NCI-H1694 treated with DMSO at 0.1 percent for 48 hours (cell line): ENCODE measurements around the gene GAL3ST3.
"Not testable (repeated sequence)": the region's sequence is repeated elsewhere in the genome, so short reads cannot be mapped to it uniquely, and the experiment has no call there.

Experiments used
- DNase-seq: peaks from one replicate; lab custom pipeline; 2025; lab: John Stamatoyannopoulos, UW

Gene GAL3ST3

GRCh38 chr11:66012946-66013761, 35.8 kb downstream of the GAL3ST3 start:
- no peak for DNase-seq

DNA sequence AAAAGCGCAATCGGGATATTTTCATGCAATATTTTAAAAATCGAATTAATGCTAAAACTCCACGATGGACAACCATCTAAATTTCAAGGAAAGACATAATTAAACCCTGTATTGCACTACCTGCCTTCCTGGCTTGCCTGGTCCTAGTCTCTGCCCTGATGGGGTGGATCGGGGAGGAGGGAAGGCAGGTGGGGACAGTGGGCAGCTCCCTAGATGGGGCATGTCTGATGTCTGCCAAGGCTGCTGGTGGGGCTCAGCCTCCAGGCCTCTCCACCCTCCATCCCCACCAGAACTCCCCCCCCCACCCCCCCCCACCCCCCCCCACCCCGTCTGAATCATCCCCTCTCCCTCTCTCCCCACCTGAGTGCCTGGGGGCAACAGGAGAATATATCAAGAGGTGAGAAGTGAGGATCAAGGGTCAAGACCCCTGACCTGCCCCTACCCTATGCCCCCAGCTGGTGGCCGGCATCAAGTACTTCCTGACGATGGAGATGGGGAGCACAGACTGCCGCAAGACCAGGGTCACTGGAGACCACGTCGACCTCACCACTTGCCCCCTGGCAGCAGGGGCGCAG, 36.5 kb downstream of the GAL3ST3 start:
- DNase-seq = no peak

- DNase-seq = no peak
Measured at GRCh38 chr11:66011785-66012303, 37.1 kb downstream of the GAL3ST3 start, which contains the start of gene CST6. CST6 (plus strand) TSS chr11:66012008; CDS start chr11:66012045, 37 bp downstream.

GRCh38 chr11:66011239-66011784, 37.6 kb downstream of the GAL3ST3 start:
- no peak for DNase-seq

DNA sequence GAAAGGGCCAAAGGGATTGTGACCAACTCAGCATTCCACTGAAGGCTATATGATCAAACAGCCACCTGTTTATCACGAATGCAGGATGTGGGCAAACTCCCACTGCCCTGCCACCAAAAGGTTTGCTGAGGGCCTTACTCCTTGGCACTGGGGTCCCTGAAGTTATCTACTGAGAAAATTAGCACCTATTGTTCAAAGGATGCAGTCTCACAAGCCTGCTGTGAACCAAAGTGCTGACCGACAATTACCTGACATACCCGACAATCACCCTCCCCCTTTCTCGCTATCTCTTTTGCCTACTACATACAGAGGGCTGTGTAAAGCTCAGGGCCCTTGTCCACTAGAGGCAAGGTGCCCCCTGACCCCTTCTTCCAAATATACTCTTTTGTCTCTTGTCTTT, 38.9 kb downstream of the GAL3ST3 start:
- not testable (repeated sequence) for DNase-seq

- no peak for DNase-seq
Measured at GRCh38 chr11:66008468-66009101, 40.4 kb downstream of the GAL3ST3 start.

GRCh38 chr11:66008095-66008467, 40.9 kb downstream of the GAL3ST3 start:
- DNase-seq = no peak

- no peak for DNase-seq
Measured at GRCh38 chr11:66007201-66007634, 41.7 kb downstream of the GAL3ST3 start.

- DNase-seq = no peak
Measured at GRCh38 chr11:66006891-66007176, 42.1 kb downstream of the GAL3ST3 start.

DNA sequence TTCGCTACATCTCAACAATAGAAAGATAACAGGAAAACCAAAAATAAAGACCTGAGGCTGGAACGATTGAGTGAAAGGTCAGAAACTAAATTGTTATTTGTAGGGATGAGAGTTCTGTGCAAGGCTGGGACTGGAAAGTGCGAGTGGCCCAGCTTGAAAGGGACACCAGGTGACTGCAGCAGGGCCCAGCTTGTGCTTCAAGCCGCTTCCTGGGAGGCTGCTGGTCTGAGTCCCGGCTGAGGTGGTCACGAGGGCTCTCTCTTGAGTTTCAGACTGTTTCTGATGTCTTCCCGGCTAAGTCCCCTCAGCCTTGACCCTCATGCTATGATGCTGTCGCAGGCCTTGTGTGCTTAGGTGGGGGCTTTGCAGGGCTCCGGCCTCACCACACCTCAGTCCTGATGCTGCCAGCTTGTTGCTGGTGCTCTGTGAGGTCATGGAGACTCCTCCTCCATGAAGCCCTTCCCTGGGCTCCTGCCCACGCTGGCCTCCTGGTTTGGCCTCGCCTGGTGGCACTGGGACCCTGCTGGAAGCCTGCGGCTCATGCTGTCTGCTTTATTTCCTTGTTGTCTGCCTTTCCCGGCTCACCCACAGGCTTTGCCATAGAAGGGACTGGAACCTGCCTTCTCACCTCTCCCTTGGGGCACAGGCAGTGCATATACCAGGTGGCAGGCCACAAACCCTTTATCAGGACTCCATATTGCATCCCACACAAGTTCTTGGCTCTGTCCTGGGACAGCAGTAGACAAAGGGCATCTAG, 42.6 kb downstream of the GAL3ST3 start:
- DNase-seq = no peak

DNA sequence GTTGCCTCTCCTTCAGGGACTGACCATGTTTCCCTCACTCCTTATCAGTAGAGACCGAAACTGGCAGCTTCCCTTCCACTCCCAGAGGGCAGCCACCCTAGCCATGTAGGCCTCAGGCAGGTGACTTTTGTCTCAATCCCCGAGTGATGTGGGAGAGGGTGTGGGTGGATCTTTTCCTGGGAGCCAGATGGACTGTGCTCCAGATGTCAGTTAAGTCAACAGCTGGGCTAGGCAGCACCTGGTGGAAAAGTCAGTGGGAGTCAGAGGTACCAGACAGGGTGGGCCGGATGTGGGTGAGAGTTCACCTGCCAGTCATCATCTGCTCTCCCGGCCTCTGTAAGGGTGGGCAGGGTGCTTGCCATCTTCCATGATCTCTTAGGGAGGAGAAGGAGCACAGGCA, 44.8 kb downstream of the GAL3ST3 start:
- DNase-seq = no peak

DNA sequence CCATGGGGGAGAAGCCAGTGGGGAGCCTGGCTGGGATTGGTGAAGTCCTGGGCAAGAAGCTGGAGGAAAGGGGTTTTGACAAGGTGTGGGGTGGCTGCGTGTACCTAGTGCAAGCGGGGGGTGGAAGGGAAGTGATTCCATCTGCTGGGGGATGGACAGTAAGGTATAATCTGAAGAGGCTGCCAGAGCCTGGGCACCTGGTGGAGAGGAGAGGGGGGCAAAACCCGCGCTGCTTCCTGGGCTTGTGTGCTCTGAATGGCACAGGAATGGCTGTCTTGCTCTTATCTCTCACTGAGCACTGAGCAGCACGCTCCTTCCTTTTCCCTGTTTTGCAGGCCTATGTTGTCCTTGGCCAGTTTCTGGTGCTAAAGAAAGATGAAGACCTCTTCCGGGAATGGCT, 45.7 kb downstream of the GAL3ST3 start:
- no peak for DNase-seq

DNA sequence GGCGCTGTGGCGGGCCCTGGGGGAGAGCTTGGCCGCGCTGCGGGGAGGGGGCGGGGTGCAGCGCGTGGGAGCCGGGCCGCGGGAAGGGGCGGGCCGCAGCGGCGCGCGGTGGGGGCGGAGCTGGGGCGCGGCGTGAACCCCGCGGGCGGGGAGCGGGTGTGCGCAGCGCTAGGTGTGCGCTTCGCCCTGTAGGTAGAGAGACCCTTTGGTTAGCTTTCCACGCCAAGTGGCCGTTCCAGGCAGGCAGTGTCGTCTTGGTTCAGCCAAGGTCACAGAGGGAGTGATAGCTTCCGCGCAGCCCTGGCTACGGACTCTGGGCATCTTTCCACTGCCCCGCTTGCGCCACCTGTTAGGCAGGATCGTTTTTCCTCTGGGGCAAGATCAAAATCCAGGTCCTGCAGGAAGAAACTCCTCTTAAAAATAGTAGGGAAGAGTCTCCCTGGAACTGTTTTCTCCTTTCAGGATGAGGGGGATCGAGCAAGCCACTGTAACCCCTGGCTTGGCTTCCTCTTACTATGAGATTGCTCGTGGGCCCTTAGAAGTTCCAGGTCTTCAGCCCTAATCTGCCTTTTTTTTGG, 46.2 kb downstream of the GAL3ST3 start:
- no peak for DNase-seq

DNA sequence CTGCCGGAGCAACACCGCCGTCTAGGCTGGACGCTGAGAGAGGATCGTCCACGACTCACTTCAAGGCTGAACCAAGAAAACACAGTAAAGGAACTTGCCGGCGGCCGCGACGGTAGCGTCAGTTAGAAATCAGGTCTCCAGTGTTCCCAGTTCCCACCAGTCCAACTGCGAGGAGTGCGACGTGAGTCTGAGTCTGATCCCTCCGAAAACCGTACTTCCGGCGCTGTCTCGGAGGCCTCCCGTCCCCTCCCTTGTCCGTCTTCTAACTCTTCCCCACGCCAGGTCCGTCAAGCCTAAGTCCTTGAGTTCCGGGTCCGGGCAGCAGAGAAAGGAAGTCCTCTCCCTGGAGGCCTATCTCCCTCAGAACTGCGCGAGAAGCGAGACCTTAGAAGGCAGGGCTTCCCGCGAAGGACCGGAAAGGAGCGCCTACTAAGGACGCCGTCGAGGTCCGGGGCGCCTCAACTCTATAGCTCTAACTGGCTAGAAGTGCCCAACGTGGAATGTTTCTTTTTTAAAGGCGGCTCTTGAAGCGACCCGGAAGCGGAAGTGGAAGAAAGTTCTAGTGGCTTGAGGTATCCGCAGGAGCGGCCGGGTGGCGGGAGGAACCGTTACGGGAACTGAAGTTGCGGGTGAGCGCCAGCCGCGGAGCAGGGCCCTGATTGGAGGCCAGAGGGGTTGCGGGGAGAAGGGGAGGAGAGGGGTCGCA, 46.9 kb downstream of the GAL3ST3 start, which contains the start of the genes BANF1 and EIF1AD:
Gene BANF1, plus strand, starts transcription at position 562 of the 706 bp plus-strand sequence. CDS start 748 bp downstream, outside the sequence.
Gene EIF1AD, minus strand, starts transcription at position 216 of the 706 bp plus-strand sequence. CDS start 1,768 bp downstream, outside the sequence.
- peak; percentile 87 for DNase-seq

GRCh38 chr11:65997286-65997685, 51.7 kb downstream of the GAL3ST3 start:
- no peak for DNase-seq

GRCh38 chr11:65992056-65992455, 56.9 kb downstream of the GAL3ST3 start:
- peak; percentile 16 for DNase-seq
